PFSK-1 (cell line): ENCODE data around the gene PLEKHM3.

ENCODE experiments used
- FOXP2 ChIP-seq: optimal IDR thresholded peaks from 2 replicates; pipeline ENCODE3; 2011; ENCODE audit warnings: borderline replicate concordance, control low read depth, inconsistent platforms; ENCODE audit not compliant: insufficient read depth; ENCODE audit errors: extremely low read length, extremely low read depth
- POLR2AphosphoS5 ChIP-seq: IDR thresholded peaks from 2 replicates; pipeline ENCODE4 v1.6.1; 2012; ENCODE audit warnings: low read depth, mild to moderate bottlenecking, control low read depth, low read length, moderate library complexity
- SIN3A ChIP-seq: IDR thresholded peaks from 2 replicates; pipeline ENCODE4 v1.6.1; 2012; ENCODE audit warnings: mild to moderate bottlenecking, low read length, moderate library complexity, borderline replicate concordance; ENCODE audit not compliant: insufficient read depth
- TAF1 ChIP-seq: IDR thresholded peaks from 2 replicates; pipeline ENCODE4 v1.6.1; 2012; ENCODE audit warnings: low read length, control low read depth, borderline replicate concordance; ENCODE audit not compliant: insufficient read depth
- TF ChIP-seq, protein P1 (sequence below), 2 experiments: IDR thresholded peaks; 2 replicates each; pipeline versions ENCODE4 v1.6.1 to v1.8.0; 2011 to 2012; ENCODE audit warnings: low read depth in 2 of 2, low read length in 2 of 2, control low read depth in 1 of 2, inconsistent platforms in 1 of 2, mild to moderate bottlenecking in 1 of 2, moderate library complexity in 1 of 2; ENCODE audit not compliant: insufficient read depth in 1 of 2

PLEKHM3 gene

DNA sequence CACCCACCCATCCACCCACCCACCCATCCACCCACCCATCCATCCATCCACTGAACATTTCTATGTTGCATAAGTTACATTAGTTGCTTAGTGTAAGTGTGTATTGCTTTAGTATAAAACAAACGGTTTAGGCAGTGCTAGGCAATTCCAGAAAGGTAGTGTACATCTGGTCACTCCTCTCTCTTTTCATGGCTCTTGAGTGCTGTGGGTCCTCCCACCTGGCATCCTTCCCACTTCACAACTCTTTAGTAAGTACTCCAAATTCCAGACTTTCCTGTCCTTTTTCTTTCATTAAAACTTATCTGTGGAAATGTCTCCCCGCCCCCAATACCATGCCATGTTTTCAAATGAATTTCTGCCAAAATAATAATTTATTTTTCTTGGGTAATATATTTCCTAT, 122.5 kb downstream of the PLEKHM3 start:
- TF ChIP-seq TAF1 = no peak
- TF ChIP-seq FOXP2 = no peak
- TF ChIP-seq, protein P1, sequence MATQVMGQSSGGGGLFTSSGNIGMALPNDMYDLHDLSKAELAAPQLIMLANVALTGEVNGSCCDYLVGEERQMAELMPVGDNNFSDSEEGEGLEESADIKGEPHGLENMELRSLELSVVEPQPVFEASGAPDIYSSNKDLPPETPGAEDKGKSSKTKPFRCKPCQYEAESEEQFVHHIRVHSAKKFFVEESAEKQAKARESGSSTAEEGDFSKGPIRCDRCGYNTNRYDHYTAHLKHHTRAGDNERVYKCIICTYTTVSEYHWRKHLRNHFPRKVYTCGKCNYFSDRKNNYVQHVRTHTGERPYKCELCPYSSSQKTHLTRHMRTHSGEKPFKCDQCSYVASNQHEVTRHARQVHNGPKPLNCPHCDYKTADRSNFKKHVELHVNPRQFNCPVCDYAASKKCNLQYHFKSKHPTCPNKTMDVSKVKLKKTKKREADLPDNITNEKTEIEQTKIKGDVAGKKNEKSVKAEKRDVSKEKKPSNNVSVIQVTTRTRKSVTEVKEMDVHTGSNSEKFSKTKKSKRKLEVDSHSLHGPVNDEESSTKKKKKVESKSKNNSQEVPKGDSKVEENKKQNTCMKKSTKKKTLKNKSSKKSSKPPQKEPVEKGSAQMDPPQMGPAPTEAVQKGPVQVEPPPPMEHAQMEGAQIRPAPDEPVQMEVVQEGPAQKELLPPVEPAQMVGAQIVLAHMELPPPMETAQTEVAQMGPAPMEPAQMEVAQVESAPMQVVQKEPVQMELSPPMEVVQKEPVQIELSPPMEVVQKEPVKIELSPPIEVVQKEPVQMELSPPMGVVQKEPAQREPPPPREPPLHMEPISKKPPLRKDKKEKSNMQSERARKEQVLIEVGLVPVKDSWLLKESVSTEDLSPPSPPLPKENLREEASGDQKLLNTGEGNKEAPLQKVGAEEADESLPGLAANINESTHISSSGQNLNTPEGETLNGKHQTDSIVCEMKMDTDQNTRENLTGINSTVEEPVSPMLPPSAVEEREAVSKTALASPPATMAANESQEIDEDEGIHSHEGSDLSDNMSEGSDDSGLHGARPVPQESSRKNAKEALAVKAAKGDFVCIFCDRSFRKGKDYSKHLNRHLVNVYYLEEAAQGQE (IDR thresholded peaks at IDR 0.05; ENCODE audit: insufficient read depth in 1 of 2, low read depth in 2 of 2, low read length in 2 of 2) = no peak
- TF ChIP-seq POLR2AphosphoS5 = no peak
- TF ChIP-seq SIN3A = no peak

DNA sequence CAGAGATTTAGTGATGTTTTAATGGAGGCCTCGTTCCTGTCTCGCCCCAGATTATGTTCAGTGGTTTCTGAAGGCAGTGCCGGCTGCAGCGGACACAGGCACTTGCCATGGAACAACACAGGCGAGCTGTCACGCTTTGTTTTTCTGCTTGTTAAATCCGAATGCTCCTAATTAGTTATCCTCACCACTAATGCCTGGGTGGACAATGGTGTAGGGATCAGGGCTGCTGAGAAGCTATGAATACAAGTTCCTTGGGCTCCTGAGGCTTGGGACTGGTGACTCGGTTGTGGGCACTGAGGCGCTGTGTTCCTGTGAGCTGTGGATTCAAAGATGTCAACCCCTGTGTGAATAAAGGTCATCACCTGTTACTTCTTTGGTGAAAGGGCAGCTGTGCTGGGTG, 123.5 kb downstream of the PLEKHM3 start:
- TF ChIP-seq TAF1 = no peak
- TF ChIP-seq, protein P1 (IDR thresholded peaks at IDR 0.05; ENCODE audit: insufficient read depth in 1 of 2, low read depth in 2 of 2, low read length in 2 of 2) = no peak
- no peak for TF ChIP-seq SIN3A
- TF ChIP-seq FOXP2 = no peak
- no peak for TF ChIP-seq POLR2AphosphoS5

DNA sequence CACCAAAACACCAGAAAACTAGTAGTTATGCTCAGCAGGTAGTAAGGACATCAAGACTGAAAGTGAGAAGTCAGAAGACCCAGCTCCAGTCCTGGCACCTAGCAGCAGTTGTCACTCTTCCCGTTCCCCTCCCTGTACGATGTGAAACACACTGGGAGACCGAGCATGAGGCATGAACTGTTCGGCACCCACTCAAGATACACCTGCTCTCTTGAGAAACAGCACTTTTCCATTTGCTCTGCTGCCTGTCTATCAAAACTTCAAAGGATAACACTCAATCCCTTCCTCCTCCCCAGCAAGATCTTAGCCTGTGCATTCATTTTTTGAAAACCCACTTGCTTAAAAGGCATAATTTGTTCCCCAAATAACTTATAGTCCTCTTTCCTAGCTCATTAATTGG, 123.9 kb downstream of the PLEKHM3 start:
- no peak for TF ChIP-seq SIN3A
- no peak for TF ChIP-seq POLR2AphosphoS5
- TF ChIP-seq, protein P1 (IDR thresholded peaks at IDR 0.05; ENCODE audit: insufficient read depth in 1 of 2, low read depth in 2 of 2, low read length in 2 of 2) = no peak
- no peak for TF ChIP-seq TAF1
- TF ChIP-seq FOXP2 = no peak

DNA sequence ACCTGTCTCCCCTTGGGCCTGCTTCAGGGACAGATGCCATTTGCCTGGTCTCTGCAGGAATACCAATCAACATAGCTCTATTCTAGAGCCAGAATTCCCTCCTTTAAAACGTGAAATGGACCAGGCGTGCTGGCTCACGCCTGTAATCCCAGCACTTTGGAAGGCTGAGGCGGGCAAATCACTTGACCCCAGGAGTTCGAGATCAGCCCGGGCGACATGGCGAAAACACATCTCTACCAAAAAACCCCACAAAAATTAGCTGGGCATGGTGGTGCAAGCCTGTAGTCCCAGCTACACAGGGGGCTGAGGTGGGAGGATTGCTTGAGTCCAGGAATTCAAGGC, 127.0 kb downstream of the PLEKHM3 start:
- TF ChIP-seq POLR2AphosphoS5 (no peak), SIN3A (no peak), TAF1 (no peak), FOXP2 (no peak)

DNA sequence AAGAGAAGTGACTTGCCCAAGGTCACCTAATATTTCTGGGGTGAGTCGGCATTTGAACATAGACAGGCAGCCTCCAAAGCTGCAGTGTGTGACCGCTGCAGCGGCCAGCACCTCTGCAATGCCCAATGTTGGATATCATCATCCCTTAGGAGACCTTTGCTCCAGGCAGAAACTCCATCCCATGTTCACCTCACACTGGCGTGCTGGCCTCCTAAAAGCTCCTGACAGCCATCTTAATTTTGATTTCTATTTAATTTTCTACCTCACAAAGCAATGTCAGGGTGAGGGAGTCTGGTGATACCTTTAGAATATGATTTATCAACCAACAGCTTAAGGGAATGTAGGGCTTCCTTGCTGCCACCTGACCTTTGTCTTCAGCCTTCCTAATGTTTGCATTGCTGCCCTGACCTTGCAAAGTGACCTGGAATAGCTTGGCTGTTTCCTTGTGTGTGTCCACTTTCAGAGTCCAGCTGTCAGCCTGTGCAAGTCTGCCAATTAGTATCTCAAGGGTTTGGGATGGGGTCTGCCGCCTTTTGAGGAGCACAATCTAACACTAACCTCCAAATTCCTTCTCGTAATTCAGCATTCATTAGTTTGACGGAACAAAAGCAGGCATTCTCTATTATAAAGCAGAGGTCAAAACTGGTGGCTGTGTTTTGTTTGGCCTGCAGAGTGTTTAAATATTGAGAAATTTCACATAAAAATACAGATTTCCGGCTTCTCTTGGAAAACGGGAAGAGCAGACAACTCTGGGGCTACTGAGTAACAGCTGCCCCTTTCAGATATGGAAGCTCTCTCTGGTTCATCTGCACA, 127.6 kb downstream of the PLEKHM3 start:
- TF ChIP-seq, protein P1 (IDR thresholded peaks at IDR 0.05; ENCODE audit: insufficient read depth in 1 of 2, low read depth in 2 of 2, low read length in 2 of 2) = no peak
